OCI-LY3 (cell line): ENCODE data around the gene SCAF11.

Experiments
- EZH2phosphoT487 ChIP-seq: fragments of 200-600 bp; shearing (Covaris generic); IDR thresholded peaks from 2 replicates; pipeline ENCODE4 v1.6.1; 2018; ENCODE audit warnings: antibody characterized with exemption, mixed run types, low read depth
- TF ChIP-seq, protein P1 (sequence below): fragments of 200-600, 300-600 bp; sonication (generic); IDR thresholded peaks from 2 replicates; pipeline ENCODE4 v1.5.1; 2014; ENCODE audit warnings: antibody characterized with exemption, low read length, low read depth

DNA sequence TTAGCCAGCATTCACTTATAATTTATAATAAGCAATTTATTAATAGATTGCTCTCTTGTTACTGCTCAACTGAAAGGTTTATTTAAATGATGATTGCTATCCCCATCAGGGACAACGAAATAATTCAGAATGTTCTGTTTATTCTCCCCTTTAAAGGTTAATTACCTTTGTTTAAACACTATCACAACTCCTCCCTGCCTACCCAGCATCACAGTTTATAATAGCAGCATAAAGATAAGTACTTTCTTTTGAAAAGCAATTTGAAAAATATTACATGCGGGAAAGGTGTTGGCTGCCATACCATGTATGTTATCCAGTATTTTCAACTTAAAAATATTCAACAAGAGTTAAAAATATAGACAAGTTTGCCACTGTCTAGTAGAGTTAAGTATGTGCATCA is 30.6 kb downstream of the SCAF11 start:
- TF ChIP-seq, protein P1, sequence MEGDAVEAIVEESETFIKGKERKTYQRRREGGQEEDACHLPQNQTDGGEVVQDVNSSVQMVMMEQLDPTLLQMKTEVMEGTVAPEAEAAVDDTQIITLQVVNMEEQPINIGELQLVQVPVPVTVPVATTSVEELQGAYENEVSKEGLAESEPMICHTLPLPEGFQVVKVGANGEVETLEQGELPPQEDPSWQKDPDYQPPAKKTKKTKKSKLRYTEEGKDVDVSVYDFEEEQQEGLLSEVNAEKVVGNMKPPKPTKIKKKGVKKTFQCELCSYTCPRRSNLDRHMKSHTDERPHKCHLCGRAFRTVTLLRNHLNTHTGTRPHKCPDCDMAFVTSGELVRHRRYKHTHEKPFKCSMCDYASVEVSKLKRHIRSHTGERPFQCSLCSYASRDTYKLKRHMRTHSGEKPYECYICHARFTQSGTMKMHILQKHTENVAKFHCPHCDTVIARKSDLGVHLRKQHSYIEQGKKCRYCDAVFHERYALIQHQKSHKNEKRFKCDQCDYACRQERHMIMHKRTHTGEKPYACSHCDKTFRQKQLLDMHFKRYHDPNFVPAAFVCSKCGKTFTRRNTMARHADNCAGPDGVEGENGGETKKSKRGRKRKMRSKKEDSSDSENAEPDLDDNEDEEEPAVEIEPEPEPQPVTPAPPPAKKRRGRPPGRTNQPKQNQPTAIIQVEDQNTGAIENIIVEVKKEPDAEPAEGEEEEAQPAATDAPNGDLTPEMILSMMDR, result no peak
- no peak for TF ChIP-seq EZH2phosphoT487
